Ishikawa (cell line): Measurements from ENCODE around the gene TMEM53.
A peak's percentile ranks its signal among the peaks of the same experiment; 100 is the strongest.

Experiments used
- CEBPB ChIP-seq: IDR thresholded peaks from 2 replicates; pipeline ENCODE4 v1.6.1; 2012
- CREB1 ChIP-seq: IDR thresholded peaks from 2 replicates; pipeline ENCODE4 v1.6.1; 2012; ENCODE audit warnings: low read depth
- EGR1 ChIP-seq: IDR thresholded peaks from 2 replicates; pipeline ENCODE4 v1.6.1; 2012
- EP300 ChIP-seq: IDR thresholded peaks from 2 replicates; pipeline ENCODE4 v1.6.1; 2012; ENCODE audit warnings: borderline replicate concordance
- FOXM1 ChIP-seq: IDR thresholded peaks from 2 replicates; pipeline ENCODE4 v1.6.1; 2012; ENCODE audit warnings: low read depth, borderline replicate concordance
- MAX ChIP-seq: IDR thresholded peaks from 2 replicates; pipeline ENCODE4 v1.6.1; 2012
- NFIC ChIP-seq: IDR thresholded peaks from 2 replicates; pipeline ENCODE4 v1.6.1; 2012
- RAD21 ChIP-seq: IDR thresholded peaks from 2 replicates; pipeline ENCODE4 v1.6.1; 2012; ENCODE audit warnings: low read depth
- REST ChIP-seq: IDR thresholded peaks from 2 replicates; pipeline ENCODE4 v1.6.1; 2012; ENCODE audit warnings: low read depth, mild to moderate bottlenecking
- TAF1 ChIP-seq: IDR thresholded peaks from 2 replicates; pipeline ENCODE4 v1.6.1; 2012; ENCODE audit warnings: low read depth, mild to moderate bottlenecking
- TCF12 ChIP-seq: IDR thresholded peaks from 2 replicates; pipeline ENCODE4 v1.6.1; 2012; ENCODE audit warnings: low read depth
- TEAD4 ChIP-seq: IDR thresholded peaks from 2 replicates; pipeline ENCODE4 v1.6.1; 2012
- USF1 ChIP-seq: IDR thresholded peaks from 2 replicates; pipeline ENCODE4 v1.6.1; 2012
- YY1 ChIP-seq: IDR thresholded peaks from 2 replicates; pipeline ENCODE4 v1.6.1; 2012; ENCODE audit warnings: low read depth
- ZBTB7A ChIP-seq: IDR thresholded peaks from 2 replicates; pipeline ENCODE4 v1.6.1; 2012; ENCODE audit warnings: low read depth

Gene TMEM53

GRCh38 chr1:44673675-44674112, 587 bp downstream of the TMEM53 start:
- TF ChIP-seq EGR1 (no peak), TAF1 (peak; percentile 34; the same call in 1 of the 2 replicates), TCF12 (no peak), CEBPB (no peak), RAD21 (no peak)

- TF ChIP-seq REST (no peak), NFIC (no peak), EGR1 (no peak), YY1 (no peak), CEBPB (no peak), USF1 (no peak), TAF1 (no peak; the same call in 1 of the 2 replicates)
Measured at GRCh38 chr1:44672961-44673674, 1.2 kb downstream of the TMEM53 start.

- TF ChIP-seq FOXM1 (no peak), NFIC (no peak), EGR1 (no peak), YY1 (no peak), EP300 (no peak), TCF12 (no peak), CREB1 (no peak), RAD21 (no peak), TAF1 (no peak), TEAD4 (no peak), CEBPB (no peak), ZBTB7A (no peak)
Measured at GRCh38 chr1:44672254-44672955, 1.9 kb downstream of the TMEM53 start.

- TF ChIP-seq FOXM1 (no peak), TCF12 (no peak), CEBPB (no peak), ZBTB7A (no peak), MAX (no peak), USF1 (no peak), YY1 (no peak), TEAD4 (no peak), REST (no peak), CREB1 (no peak), EGR1 (no peak), NFIC (no peak), EP300 (no peak)
Measured at GRCh38 chr1:44670751-44671640, 3.3 kb downstream of the TMEM53 start.

- TF ChIP-seq EGR1 (no peak), TCF12 (no peak), RAD21 (no peak), NFIC (no peak), REST (no peak), YY1 (no peak), TAF1 (no peak), MAX (no peak), USF1 (no peak)
Measured at GRCh38 chr1:44664730-44665370, 9.4 kb downstream of the TMEM53 start.
